Anterior cingulate cortex (tissue), 58 donors: ENCODE measurements around the gene SHISAL2B.
"Not testable (repeated sequence)": the region's sequence is repeated elsewhere in the genome, so short reads cannot be mapped to it uniquely, and the experiment has no call there.

Experiments used
- DNase-seq, 58 donors: peaks; one replicate each; lab custom pipeline; 2025; lab: John Stamatoyannopoulos, UW

Gene SHISAL2B

GRCh38 chr5:64690417-64691151 is at the start of gene SHISAL2B:
Gene SHISAL2B (plus strand): TSS chr5:64690503. CDS start chr5:64690624, 121 bp downstream.
- peak in 2 of 58 donors; percentile 2 to 21 for DNase-seq

DNA sequence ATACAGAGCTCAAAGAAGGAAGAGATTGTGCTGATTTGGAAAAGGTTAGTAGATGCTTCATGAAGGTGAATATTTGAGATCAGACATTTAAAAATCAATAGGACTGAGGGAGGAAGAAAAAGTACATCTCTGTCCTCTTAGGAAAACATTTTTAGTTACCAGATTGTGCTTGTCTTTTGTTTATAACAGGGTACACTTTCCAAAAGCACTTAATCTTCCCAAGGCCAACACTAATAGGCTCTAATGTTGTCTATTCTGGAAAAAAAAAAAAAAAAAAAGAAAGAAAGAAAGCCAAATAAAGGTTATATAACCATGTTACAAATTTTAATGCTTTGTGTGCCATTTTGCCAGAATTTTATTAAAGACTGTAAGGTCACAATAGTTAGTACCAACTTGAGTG is 45.5 kb upstream of the SHISAL2B start:
- DNase-seq = no peak

- no peak for DNase-seq
These were observed 44.1 kb upstream of the SHISAL2B start for GRCh38 chr5:64646169-64646568.

DNA sequence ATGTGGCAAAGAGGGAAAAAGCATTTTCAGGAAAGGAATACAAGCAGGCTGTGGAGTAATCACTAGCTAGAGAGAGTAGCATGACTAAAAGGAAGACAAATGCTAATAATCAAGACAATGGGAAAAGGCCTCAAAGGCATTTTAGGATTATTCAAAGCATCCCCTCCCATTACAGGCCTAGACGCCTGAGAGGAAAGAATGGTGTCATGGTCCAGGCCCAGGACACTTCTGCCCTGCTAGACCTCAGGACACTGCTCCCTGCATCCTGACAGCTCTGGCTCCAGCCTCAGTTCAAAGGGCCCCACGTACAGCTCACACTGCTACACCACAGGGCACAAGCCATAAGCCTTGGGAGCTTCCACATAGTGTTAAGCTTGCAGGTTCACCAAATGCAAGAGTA is 40.8 kb upstream of the SHISAL2B start:
- no peak for DNase-seq

GRCh38 chr5:64653766-64654560 is 36.3 kb upstream of the SHISAL2B start:
- DNase-seq = no peak

GRCh38 chr5:64654561-64654938 is 35.8 kb upstream of the SHISAL2B start:
- DNase-seq = no peak

GRCh38 chr5:64655596-64655995 is 34.7 kb upstream of the SHISAL2B start:
- no peak for DNase-seq

DNA sequence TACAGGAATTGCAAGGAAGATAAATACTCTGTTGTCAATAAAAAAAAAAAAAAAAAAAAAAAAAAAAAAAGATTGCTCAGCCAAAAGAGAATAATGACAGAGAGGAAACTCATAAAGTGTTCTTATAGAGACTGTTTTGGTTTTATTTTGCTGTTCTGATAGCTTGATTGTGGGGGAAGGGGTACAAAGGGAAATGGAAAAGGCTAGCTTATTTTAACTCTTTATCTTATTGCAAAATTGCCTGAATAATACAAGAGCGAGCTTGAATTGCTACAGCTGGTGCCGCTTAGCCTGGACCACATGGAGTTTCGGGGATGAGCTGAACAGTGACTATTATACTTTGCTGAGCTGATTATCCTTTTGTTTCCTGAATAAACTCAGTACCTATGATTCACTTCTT is 31.0 kb upstream of the SHISAL2B start:
- DNase-seq = no peak

- DNase-seq = not testable (repeated sequence)
These were observed 27.1 kb upstream of the SHISAL2B start for GRCh38 chr5:64663181-64663580.

DNA sequence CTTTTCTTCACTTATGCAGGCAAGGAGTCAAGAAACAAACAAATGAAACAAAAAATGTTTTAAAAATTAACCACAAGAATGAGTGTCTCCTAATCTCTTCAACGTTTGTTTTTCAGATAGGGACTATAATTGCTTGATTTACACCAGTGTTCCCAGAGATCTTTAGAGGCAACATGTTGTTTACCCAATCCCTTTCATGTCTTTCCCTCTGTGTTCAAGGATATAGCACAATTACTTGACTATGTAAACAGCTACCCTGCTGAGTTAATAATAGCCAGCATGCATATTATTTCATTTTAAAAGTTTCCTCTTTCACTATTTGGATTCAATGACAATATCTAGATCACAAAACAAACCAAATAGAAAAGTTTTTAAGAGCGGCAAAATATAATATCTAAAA is 25.1 kb upstream of the SHISAL2B start:
- DNase-seq = no peak

GRCh38 chr5:64666078-64666477 is 24.2 kb upstream of the SHISAL2B start:
- no peak for DNase-seq

DNA sequence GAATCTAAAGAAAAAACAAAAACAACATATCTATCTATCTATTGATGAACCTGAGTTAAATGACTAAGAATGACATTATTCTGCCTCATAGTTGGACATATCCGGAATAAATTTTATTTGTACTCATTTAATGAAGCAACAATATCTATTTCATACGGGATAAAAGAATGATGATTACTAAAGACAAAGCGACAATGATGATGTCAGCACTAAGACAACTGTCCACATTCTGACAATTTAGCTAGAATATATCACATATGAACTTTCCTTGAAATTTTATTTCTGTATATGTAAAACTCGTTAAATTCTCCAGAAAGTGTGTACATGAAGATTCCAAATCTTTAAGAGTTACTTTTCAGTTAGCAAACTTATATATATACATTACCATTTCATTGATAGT is 23.2 kb upstream of the SHISAL2B start:
- no peak for DNase-seq

DNA sequence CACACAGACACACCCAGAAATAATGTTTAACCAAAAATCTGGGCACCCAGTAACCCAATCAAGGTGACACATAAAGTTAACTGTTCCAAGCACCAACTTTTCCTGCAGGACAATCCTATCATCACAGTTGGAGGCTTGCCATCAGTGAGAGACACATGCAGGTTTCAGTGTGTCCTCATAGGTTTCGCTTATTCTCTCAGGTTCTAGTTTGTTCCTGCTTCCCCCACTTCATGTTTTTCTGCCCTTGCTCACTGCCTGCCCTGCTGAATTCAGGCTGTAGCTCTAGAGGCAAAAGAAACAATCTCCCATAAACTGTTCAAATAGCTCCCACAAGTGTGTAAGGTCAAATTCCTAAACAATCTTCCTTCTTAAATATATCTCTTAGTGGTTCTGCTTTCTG is 20.0 kb upstream of the SHISAL2B start:
- DNase-seq = no peak

GRCh38 chr5:64671678-64672077 is 18.6 kb upstream of the SHISAL2B start:
- DNase-seq = no peak

DNA sequence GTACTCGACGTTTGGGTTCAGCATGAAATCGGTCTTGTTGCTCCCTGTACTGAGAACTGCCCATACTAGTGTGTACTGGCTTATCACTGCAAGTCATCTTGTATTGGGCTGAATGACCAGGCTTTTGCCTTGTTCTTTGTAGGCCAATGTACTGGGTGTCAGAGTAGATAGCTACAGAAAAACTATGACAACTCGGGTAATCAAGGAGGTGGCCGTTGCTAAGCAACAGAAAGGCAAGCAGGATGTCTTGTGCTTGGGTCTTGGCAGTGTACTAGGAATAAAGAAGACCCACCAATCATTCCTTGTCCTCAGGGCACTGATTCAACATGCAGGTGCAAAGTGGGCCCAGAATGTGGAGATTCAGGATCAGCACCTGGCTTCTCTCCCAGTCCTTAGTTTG is 11.9 kb upstream of the SHISAL2B start:
- peak in 2 of 58 donors; percentile 2 to 10 for DNase-seq

- DNase-seq = no peak
These were observed 10.0 kb upstream of the SHISAL2B start for GRCh38 chr5:64680289-64680688.

GRCh38 chr5:64682608-64683007 is 7.7 kb upstream of the SHISAL2B start:
- DNase-seq = no peak

- DNase-seq = no peak
These were observed 4.4 kb upstream of the SHISAL2B start for GRCh38 chr5:64685866-64686265.

- no peak for DNase-seq
These were observed 1.9 kb upstream of the SHISAL2B start for GRCh38 chr5:64688391-64688790.

DNA sequence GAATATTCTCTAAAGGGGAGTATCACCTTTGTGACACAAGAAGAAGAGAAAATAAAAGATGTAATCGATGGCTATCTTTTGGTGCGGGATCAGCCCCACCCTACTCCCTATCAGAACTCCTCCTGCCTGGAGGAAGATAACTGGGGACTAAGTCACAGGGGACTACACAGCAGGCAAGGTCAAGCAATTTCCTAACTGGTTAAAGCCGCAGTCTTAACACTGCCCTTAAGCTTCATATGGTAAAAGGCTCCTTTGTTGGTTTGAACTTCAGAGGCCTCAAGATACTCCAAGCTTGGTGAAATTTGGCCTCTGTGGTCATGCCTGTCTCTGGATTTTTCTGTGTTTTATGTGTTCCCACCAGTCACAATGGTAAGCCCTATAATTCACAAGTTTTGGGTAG is 1.3 kb upstream of the SHISAL2B start:
- no peak for DNase-seq

DNA sequence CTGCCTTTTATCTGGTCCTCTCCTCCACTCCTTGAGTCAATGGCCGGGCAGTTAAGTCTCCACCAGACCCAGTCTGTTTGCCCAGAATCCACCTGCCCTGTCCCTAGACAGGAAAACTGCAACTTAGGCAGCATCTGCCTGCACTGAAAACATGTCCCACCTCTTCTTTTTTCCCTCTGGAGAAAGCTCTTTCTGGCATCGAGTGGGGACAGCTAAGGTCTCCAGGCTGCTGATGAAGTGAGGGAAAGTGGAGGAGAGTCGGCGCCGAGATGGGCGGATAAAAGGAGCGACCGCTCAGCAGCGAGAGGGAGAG is 243 bp upstream of the SHISAL2B start:
- DNase-seq = no peak

DNA sequence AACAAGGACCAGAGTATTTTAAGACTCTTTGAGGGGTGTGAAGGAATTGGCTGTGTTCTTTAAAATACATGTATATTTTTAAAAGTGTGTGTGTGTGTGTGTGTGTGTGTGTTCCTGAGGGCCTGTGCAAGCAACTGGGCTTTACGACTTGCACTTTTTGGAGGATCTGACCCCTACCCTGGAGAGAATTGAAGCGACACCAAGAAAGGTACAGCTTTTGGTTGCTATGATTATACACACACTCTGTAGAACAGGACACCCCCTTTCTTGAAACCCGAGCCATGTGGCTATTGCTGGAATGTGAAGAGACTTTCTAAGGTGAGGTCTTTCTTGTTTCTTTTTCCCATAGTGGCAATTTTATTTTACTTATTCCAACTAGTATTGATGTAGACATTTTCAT is 988 bp downstream of the SHISAL2B start:
- no peak for DNase-seq
